ENCODE data around the gene RPS19BP1.
"Not testable (repeated sequence)": the region's sequence is repeated elsewhere in the genome, so short reads cannot be mapped to it uniquely, and the experiment has no call there.

- not testable (repeated sequence) for TF ChIP-seq CTCF, POLR2A (IDR thresholded peaks at IDR 0.05)
These were observed 10.5 kb downstream of the RPS19BP1 start for GRCh38 chr22:39522091-39522490.
